ENCODE results near the gene ABHD15.

- TF ChIP-seq CTCF (IDR thresholded peaks at IDR 0.05; ENCODE audit: poor library complexity, severe bottlenecking) (no peak), TAF1 (IDR thresholded peaks at IDR 0.05; ENCODE audit: low read depth) (no peak), MXI1 (conservative IDR thresholded peaks at IDR 0.05; ENCODE audit: poor library complexity, severe bottlenecking) (no peak), POLR2AphosphoS5 (IDR thresholded peaks at IDR 0.05) (no peak), RAD21 (conservative IDR thresholded peaks at IDR 0.05) (no peak), SMC3 (conservative IDR thresholded peaks at IDR 0.05; ENCODE audit: poor library complexity) (no peak)
- TF ChIP-seq, protein P1, sequence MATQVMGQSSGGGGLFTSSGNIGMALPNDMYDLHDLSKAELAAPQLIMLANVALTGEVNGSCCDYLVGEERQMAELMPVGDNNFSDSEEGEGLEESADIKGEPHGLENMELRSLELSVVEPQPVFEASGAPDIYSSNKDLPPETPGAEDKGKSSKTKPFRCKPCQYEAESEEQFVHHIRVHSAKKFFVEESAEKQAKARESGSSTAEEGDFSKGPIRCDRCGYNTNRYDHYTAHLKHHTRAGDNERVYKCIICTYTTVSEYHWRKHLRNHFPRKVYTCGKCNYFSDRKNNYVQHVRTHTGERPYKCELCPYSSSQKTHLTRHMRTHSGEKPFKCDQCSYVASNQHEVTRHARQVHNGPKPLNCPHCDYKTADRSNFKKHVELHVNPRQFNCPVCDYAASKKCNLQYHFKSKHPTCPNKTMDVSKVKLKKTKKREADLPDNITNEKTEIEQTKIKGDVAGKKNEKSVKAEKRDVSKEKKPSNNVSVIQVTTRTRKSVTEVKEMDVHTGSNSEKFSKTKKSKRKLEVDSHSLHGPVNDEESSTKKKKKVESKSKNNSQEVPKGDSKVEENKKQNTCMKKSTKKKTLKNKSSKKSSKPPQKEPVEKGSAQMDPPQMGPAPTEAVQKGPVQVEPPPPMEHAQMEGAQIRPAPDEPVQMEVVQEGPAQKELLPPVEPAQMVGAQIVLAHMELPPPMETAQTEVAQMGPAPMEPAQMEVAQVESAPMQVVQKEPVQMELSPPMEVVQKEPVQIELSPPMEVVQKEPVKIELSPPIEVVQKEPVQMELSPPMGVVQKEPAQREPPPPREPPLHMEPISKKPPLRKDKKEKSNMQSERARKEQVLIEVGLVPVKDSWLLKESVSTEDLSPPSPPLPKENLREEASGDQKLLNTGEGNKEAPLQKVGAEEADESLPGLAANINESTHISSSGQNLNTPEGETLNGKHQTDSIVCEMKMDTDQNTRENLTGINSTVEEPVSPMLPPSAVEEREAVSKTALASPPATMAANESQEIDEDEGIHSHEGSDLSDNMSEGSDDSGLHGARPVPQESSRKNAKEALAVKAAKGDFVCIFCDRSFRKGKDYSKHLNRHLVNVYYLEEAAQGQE (IDR thresholded peaks at IDR 0.05; ENCODE audit: borderline replicate concordance), result no peak
Measured at GRCh38 chr17:29575511-29576213, 8.8 kb upstream of the ABHD15 start.
